Prostate gland (tissue), 2 donors: ENCODE results near the gene CYSRT1.

Source experiments
- POLR2A ChIP-seq: fragments of 450-650 bp; IDR thresholded peaks from one replicate; pipeline ENCODE4 v1.6.1; 2016; ENCODE audit warnings: antibody characterized with exemption, mild to moderate bottlenecking
- TF ChIP-seq, protein P1 (sequence below), 4 experiments: fragments of 200-600 bp in 2 of 4; fragments of 450-650 bp in 2 of 4; sonication (generic) in 2 of 4; IDR thresholded peaks; 1 replicate in 3 of 4; 2 replicates in 1 of 4; pipeline ENCODE4 v1.5.1; 2016 to 2019; ENCODE audit warnings: antibody characterized with exemption in 4 of 4, mild to moderate bottlenecking in 2 of 4, moderate library complexity in 2 of 4

DNA sequence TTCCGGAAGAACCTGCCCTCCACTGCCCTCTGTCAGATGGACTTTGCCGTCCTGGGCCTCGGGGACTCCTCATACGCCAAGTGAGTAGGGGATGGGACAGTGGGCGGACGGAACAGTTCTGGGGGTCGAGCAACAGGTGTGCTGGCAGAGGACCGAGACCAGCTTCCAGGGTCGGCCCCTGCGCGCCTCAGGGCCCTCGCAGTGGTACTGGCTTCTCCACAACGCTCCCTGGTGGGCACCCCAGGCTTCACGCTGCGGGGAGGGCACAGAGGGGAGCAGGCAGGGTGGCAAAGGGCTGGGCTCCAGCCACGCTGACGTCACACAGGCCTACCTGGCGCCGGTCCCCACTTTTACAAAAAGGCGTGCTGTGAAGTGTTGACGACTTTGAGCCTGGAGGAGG lies 12.5 kb upstream of the CYSRT1 start:
- TF ChIP-seq, protein P1, sequence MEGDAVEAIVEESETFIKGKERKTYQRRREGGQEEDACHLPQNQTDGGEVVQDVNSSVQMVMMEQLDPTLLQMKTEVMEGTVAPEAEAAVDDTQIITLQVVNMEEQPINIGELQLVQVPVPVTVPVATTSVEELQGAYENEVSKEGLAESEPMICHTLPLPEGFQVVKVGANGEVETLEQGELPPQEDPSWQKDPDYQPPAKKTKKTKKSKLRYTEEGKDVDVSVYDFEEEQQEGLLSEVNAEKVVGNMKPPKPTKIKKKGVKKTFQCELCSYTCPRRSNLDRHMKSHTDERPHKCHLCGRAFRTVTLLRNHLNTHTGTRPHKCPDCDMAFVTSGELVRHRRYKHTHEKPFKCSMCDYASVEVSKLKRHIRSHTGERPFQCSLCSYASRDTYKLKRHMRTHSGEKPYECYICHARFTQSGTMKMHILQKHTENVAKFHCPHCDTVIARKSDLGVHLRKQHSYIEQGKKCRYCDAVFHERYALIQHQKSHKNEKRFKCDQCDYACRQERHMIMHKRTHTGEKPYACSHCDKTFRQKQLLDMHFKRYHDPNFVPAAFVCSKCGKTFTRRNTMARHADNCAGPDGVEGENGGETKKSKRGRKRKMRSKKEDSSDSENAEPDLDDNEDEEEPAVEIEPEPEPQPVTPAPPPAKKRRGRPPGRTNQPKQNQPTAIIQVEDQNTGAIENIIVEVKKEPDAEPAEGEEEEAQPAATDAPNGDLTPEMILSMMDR (IDR thresholded peaks at IDR 0.05): no peak
- no peak for TF ChIP-seq POLR2A
